ENCODE data around the gene MTRF1.
A peak's percentile ranks its signal among the peaks of the same experiment; 100 is the strongest.

MTRF1 gene

DNA sequence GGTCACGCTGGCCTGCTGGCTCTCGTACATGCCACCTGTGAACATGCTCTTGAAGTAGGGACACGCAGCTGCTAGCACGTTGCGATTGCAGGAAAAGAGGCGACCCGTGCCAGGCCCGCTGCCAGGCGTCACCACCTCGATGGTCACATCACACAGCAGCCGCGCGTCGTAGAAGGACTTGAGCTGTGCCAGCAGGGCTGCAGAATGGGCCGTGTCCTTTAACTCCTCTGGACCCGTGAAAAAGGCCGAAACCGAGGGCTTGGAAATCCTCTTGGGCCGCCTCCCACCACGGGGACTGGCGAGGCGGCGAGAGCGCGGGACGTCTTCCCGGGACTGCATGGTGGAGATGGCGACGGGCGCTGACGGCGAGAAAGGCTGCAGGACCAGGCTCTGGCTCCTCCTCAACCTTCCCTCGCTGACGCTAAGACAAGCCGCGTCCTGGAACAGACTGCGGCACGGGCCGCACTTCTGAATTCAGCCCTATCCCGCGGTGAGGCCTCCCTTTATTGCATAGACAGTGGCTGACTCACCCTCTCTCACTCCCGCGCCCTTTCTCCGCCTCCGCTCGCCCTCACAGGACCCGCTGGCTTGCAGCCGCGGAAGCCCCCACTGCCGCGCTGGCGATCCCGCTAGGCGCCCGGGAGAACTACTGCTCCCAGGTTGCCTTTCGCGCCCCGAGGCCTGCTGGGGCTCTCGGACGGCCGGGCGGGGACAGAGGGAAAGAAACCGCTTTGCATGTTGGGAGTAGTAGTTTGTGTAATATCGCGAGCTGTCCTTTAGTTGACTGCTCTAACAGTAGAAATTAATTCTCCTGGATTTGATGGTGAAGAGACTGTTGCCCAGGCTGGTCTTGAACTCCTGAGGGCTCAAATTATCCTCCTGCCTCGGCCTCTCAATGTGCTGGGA, 69.2 kb downstream of the MTRF1 start, which contains the start of gene KBTBD7:
Gene KBTBD7 (minus strand): TSS at position 651 of the 906 bp plus-strand sequence. CDS start 312 bp downstream, at position 339.
- DNase-seq (ENCODE audit: low read depth), result peak; percentile 58
- TF ChIP-seq, protein P1, sequence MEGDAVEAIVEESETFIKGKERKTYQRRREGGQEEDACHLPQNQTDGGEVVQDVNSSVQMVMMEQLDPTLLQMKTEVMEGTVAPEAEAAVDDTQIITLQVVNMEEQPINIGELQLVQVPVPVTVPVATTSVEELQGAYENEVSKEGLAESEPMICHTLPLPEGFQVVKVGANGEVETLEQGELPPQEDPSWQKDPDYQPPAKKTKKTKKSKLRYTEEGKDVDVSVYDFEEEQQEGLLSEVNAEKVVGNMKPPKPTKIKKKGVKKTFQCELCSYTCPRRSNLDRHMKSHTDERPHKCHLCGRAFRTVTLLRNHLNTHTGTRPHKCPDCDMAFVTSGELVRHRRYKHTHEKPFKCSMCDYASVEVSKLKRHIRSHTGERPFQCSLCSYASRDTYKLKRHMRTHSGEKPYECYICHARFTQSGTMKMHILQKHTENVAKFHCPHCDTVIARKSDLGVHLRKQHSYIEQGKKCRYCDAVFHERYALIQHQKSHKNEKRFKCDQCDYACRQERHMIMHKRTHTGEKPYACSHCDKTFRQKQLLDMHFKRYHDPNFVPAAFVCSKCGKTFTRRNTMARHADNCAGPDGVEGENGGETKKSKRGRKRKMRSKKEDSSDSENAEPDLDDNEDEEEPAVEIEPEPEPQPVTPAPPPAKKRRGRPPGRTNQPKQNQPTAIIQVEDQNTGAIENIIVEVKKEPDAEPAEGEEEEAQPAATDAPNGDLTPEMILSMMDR (IDR thresholded peaks at IDR 0.05; ENCODE audit: control insufficient read depth, extremely low read depth, insufficient read depth), result no peak
- H3K4me3 ChIP-seq (ENCODE audit: low read depth, low read length), result peak within 1 kb of the TSS; percentile 78

DNA sequence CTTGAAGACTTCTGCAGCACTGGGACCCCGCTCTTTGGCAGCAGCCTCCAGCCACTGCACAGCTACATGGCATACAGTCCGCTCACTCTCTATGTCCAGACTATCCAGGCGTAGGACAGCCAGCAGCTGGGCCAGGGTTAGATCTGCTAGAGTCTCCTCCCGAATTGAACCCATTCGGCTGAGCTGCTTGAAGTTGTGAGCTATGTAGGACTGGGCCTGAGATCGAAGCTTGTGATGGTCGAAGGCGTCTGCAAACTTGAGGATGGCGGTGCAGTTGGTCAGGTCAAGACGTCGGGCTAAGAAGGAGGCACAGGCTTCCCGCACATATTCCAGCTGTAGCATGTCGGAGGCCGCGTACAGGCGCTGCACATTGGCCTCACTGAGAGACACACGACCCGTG, 69.9 kb downstream of the MTRF1 start:
- TF ChIP-seq, protein P1 (IDR thresholded peaks at IDR 0.05; ENCODE audit: control insufficient read depth, extremely low read depth, insufficient read depth), result no peak
- peak overlapping the region; percentile 78 for H3K4me3 ChIP-seq (ENCODE audit: low read depth, low read length)
- no peak for DNase-seq (ENCODE audit: low read depth)

DNA sequence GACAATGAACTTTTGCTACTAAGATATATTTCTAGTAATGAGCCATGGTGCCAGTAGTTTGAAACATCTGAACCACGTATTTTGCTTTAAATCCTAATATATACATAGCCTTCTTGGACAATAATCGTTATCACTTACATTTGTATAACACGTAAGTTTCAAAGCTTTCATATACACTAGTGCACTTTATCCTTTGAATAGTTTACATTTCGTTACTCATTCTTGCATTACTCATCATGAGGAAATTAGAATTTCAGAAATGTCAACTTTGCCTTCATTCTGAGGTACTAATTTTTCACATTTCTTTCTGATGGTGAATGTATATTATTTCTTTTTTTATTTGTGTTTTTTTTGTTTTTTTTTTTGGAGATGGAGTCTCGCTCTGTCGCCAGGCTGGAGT, 74.8 kb downstream of the MTRF1 start:
- no peak for DNase-seq (ENCODE audit: low read depth)
- TF ChIP-seq, protein P1 (IDR thresholded peaks at IDR 0.05; ENCODE audit: control insufficient read depth, extremely low read depth, insufficient read depth), result no peak
- no peak overlapping the region for H3K4me3 ChIP-seq (ENCODE audit: low read depth, low read length)

DNA sequence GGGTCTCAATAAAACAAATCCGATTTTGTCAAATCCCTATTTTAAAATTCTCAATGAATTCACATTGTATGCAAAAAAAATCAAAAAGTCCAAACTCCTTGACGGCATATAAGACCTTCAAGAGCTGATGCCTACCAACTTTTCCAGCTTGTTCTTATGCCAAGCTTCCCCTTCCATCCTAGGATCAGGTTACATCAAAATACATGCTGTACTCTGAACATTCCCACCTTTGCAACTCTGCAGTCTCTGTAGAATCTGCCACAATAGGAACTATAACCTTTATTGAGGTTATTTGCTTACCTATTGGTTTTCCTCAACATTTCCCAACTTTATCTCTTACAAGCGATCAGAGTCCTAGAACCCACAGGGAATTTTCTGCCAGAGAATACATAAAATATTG, 76.9 kb downstream of the MTRF1 start:
- DNase-seq (ENCODE audit: low read depth), result no peak
- H3K4me3 ChIP-seq (ENCODE audit: low read depth, low read length), result no peak overlapping the region
- TF ChIP-seq, protein P1 (IDR thresholded peaks at IDR 0.05; ENCODE audit: control insufficient read depth, extremely low read depth, insufficient read depth), result no peak

DNA sequence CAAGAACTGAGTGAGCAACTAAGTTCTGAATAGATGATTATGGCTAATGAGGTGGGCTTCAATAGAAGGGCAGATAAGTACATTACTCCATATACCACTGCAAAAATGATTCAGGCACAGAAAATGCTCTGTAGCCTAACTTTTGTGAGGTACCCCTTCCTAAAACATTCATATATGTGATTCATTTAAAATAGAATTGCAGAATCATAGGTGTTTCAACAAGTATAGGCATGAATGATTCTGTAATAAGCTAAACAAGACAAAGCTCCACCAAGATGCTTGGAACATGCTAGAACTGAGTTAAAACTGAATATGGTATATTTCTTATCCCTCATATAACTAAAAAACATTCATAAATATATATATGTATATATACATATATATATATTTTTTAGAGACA, 81.1 kb downstream of the MTRF1 start:
- no peak overlapping the region for H3K4me3 ChIP-seq (ENCODE audit: low read depth, low read length)
- TF ChIP-seq, protein P1 (IDR thresholded peaks at IDR 0.05; ENCODE audit: control insufficient read depth, extremely low read depth, insufficient read depth), result no peak
- DNase-seq (ENCODE audit: low read depth), result no peak

DNA sequence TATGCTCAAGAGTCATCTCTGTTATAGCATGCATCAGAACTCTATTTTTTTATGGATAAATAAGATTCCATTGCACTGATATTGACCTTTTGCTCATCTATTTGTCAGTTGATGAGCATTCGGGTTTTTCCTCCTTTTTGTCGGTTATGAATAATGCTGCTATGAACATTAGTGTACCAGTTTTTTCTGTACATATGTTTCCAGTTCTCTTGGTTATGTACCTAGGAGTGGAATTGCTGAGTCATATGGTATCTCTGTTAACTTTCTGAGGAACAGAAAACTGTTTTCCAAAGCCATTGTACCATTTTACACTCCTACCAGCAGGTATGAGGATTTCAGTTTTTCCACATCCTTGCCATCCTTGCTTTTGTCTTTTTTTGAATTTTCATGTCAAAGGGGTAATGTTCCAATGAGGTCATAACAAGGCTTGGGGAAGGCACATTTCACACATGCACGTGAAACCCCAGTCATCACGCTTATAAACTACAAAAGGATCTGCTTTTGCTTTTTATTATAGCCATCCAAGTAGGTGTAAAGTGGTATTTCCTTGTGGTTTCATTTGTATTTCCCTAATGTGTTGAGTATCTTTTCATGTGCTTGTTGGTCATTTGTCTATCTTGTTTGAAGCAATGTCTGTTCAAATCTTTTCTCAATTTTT, 83.7 kb downstream of the MTRF1 start:
- DNase-seq (ENCODE audit: low read depth), result no peak
- H3K4me3 ChIP-seq (ENCODE audit: low read depth, low read length), result no peak overlapping the region
- TF ChIP-seq, protein P1 (IDR thresholded peaks at IDR 0.05; ENCODE audit: control insufficient read depth, extremely low read depth, insufficient read depth), result no peak

Data from LNCaP clone FGC (cell line).